GM21526 (cell line): Measurements from ENCODE around the gene CHST7.

Experiments used
- ATAC-seq: cut with Tn5 transposase; IDR thresholded peaks from one replicate; pipeline ENCODE4 v1.9.1; 2021; ENCODE audit warnings: moderate library complexity; ENCODE audit not compliant: unreplicated experiment, low FRiP score

The CHST7 gene

GRCh38 chrX:46601283-46601682, 27.7 kb downstream of the CHST7 start:
- no peak for ATAC-seq

- no peak for ATAC-seq
Observed at GRCh38 chrX:46602468-46603102, 29.0 kb downstream of the CHST7 start.

GRCh38 chrX:46607916-46608315, 34.4 kb downstream of the CHST7 start:
- no peak for ATAC-seq

- ATAC-seq = no peak
Observed at GRCh38 chrX:46610070-46610658, 36.6 kb downstream of the CHST7 start.

GRCh38 chrX:46611658-46612362, 38.2 kb downstream of the CHST7 start:
- ATAC-seq = no peak

GRCh38 chrX:46617906-46618305, 44.3 kb downstream of the CHST7 start:
- no peak for ATAC-seq

GRCh38 chrX:46618947-46619346, 45.4 kb downstream of the CHST7 start:
- no peak for ATAC-seq

- no peak for ATAC-seq
Observed at GRCh38 chrX:46620505-46620904, 46.9 kb downstream of the CHST7 start.

GRCh38 chrX:46621572-46621971, 48.0 kb downstream of the CHST7 start:
- ATAC-seq = no peak

GRCh38 chrX:46624090-46624786, 50.7 kb downstream of the CHST7 start:
- ATAC-seq = no peak

GRCh38 chrX:46626566-46626965, 53.0 kb downstream of the CHST7 start:
- no peak for ATAC-seq

- ATAC-seq = no peak
Observed at GRCh38 chrX:46627062-46627461, 53.5 kb downstream of the CHST7 start.

- ATAC-seq = peak; percentile 5
Observed at GRCh38 chrX:46627711-46628419, 54.3 kb downstream of the CHST7 start.

GRCh38 chrX:46628460-46629371, 55.2 kb downstream of the CHST7 start:
- ATAC-seq = peak; percentile 80

- no peak for ATAC-seq
Observed at GRCh38 chrX:46630141-46630540, 56.6 kb downstream of the CHST7 start.

GRCh38 chrX:46634577-46634976, 61.0 kb downstream of the CHST7 start:
- no peak for ATAC-seq

GRCh38 chrX:46635186-46635585, 61.6 kb downstream of the CHST7 start:
- no peak for ATAC-seq

GRCh38 chrX:46636223-46636622, 62.7 kb downstream of the CHST7 start:
- no peak for ATAC-seq

GRCh38 chrX:46637938-46638337, 64.4 kb downstream of the CHST7 start:
- ATAC-seq = peak; percentile 47

GRCh38 chrX:46642145-46642544, 68.6 kb downstream of the CHST7 start:
- ATAC-seq = no peak
